ENCODE data around the gene HSDL2. TPM values are rescaled to one million over a fixed set of nuclear protein-coding genes. Genes with fewer than 3 reads are reported as not detected.
"Not testable (repeated sequence)": the region's sequence is repeated elsewhere in the genome, so short reads cannot be mapped to it uniquely, and the experiment has no call there.

HSDL2 gene
- total RNA-seq, 4 donors from 2014 or later = 37.8 to 54.8 (median 43.8) TPM

DNA sequence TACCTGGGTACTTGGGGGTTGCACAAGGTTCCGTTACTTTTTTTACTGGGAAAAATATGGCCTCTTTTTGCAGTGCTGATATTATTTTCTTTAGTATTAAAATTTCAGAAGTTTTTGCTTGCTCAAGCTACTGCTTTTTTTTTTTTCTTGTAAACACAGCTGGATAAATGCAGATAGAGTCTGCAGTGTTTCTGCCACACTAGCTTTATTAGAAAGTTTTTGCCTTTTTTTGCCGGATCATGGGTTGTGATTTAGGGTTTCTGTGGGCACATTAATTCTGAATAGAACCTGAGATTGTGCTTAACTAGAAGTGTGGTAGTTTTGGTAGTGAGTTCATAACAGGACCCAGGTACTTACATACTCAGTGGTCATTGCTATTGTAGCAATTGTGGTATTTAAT lies 126.7 kb downstream of the HSDL2 start:
- H3K27ac ChIP-seq = no peak overlapping the region

GRCh38 chr9:112507001-112507680 lies 127.2 kb downstream of the HSDL2 start:
- Histone ChIP-seq H3K27me3 (no peaks in the 10 kb centered on the region), H3K4me3 (replicated peaks in 1 of 3) (no peak overlapping the region), H3K9me3 (no peaks in the 10 kb centered on the region), H3K4me1 (no peaks in the 10 kb centered on the region), H3K27ac (no peak overlapping the region), H3K36me3 (no peaks in the 10 kb centered on the region)
- 96 to 99% methylated on average over 2 of the region's 2 CpGs for WGBS, 2 donors
- no peak for DNase-seq
- intact Hi-C loops (cut with DNase I) = no loop called here
- TF ChIP-seq CTCF (IDR thresholded peaks at IDR 0.05) (no peak), POLR2A (IDR thresholded peaks at IDR 0.05) (no peak)

More for the DNA sequence above, 126.7 kb downstream of the HSDL2 start:
- WGBS, 2 donors = 94 to 95% methylated on average over 2 of the region's 2 CpGs
- no peaks in the 10 kb centered on the region for H3K27me3 ChIP-seq
- H3K36me3 ChIP-seq = no peaks in the 10 kb centered on the region
- TF ChIP-seq CTCF (IDR thresholded peaks at IDR 0.05) = no peak
- TF ChIP-seq POLR2A (IDR thresholded peaks at IDR 0.05) = no peak
- H3K9me3 ChIP-seq = no peaks in the 10 kb centered on the region
- no peaks in the 10 kb centered on the region for H3K4me1 ChIP-seq
- no peak overlapping the region for H3K4me3 ChIP-seq (replicated peaks in 1 of 3)
- intact Hi-C loops (cut with DNase I) = no loop called here
- no peak for DNase-seq

DNA sequence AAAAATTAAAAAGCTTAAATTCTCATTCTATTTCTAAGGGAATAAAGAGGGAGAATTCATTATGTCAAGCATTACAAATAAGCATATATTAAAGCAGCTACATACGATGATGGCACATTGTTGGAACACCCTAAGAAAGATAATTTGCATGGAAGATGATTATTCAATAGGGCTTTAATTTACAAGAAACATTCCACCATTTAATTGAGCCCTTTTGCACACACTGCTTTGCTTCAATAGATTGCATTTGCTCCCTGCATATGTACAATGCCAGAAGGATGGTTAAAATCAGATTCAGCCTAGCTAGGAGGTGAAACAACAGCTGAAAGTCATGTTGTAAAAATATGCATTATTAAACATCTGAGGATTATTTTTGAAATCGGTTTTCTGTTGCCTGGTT lies 128.5 kb downstream of the HSDL2 start:
- Histone ChIP-seq H3K27me3 (no peaks in the 10 kb centered on the region), H3K4me1 (no peaks in the 10 kb centered on the region), H3K27ac (no peak overlapping the region), H3K9me3 (no peaks in the 10 kb centered on the region), H3K4me3 (replicated peaks in 1 of 3) (no peak overlapping the region), H3K36me3 (no peaks in the 10 kb centered on the region)
- TF ChIP-seq POLR2A (IDR thresholded peaks at IDR 0.05) (no peak), CTCF (IDR thresholded peaks at IDR 0.05) (no peak)
- intact Hi-C loops (cut with DNase I) = no loop called here
- DNase-seq = no peak
- WGBS, 2 donors = 91 to 92% methylated on average over 2 of the region's 2 CpGs

GRCh38 chr9:112512377-112512776 lies 132.5 kb downstream of the HSDL2 start:
- WGBS, 2 donors = 91% methylated on average over 4 of the region's 4 CpGs
- intact Hi-C loops (cut with DNase I); DNase-seq: not testable (repeated sequence)

GRCh38 chr9:112516769-112517168 lies 136.9 kb downstream of the HSDL2 start:
- no peaks in the 10 kb centered on the region for H3K9me3 ChIP-seq
- H3K27ac ChIP-seq = no peak overlapping the region
- no peak for TF ChIP-seq CTCF (IDR thresholded peaks at IDR 0.05)
- no peak for TF ChIP-seq POLR2A (IDR thresholded peaks at IDR 0.05)
- intact Hi-C loops (cut with DNase I) = no loop called here
- H3K4me1 ChIP-seq = no peaks in the 10 kb centered on the region
- DNase-seq = no peak
- H3K36me3 ChIP-seq = no peaks in the 10 kb centered on the region
- no peaks in the 10 kb centered on the region for H3K27me3 ChIP-seq
- WGBS, 2 donors = 93 to 96% methylated on average over 2 of the region's 2 CpGs
- no peak overlapping the region for H3K4me3 ChIP-seq (replicated peaks in 1 of 3)

More at GRCh38 chr9:112512377-112512776, 132.5 kb downstream of the HSDL2 start:
- H3K27me3 ChIP-seq; H3K4me3 ChIP-seq (replicated peaks in 1 of 3); H3K27ac ChIP-seq; H3K9me3 ChIP-seq; H3K36me3 ChIP-seq; H3K4me1 ChIP-seq: not testable (repeated sequence)
